NK-92 (cell line): ENCODE measurements around the gene SLC22A4.

ENCODE experiments used
- DNase-seq: peaks from one replicate; lab custom pipeline; 2025; ENCODE audit not compliant: unreplicated experiment; lab: John Stamatoyannopoulos, UW

SLC22A4 gene

DNA sequence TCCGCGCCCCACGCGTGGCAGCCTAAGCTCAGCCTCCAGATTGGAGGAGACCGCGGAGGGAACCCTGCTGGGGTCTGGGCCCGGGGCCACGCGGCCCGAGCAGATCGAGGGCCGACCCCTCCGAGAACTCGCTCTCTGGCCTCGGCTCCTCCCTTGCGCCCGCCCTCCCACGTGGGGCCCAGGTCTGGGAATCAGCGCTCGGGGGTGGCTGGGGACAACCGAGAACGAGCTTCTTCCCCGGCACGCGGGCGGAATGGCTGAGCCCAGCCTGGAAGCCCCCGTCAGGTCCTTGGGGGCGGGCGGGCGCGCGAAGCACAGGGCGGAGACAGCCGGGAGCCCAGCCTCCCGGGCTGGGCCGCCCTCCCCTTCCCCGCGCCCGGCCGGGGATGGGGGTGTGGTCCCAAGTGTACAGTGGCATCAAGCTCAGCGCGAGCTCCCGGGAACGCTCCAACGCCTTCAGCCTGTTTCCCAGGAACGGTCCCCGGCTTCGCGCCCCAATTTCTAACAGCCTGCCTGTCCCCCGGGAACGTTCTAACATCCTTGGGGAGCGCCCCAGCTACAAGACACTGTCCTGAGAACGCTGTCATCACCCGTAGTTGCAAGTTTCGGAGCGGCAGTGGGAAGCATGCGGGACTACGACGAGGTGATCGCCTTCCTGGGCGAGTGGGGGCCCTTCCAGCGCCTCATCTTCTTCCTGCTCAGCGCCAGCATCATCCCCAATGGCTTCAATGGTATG lies at the start of gene SLC22A4:
SLC22A4 (plus strand) TSS at position 403 of the 736 bp plus-strand sequence; CDS start at position 626, 223 bp downstream.
- no peak for DNase-seq

DNA sequence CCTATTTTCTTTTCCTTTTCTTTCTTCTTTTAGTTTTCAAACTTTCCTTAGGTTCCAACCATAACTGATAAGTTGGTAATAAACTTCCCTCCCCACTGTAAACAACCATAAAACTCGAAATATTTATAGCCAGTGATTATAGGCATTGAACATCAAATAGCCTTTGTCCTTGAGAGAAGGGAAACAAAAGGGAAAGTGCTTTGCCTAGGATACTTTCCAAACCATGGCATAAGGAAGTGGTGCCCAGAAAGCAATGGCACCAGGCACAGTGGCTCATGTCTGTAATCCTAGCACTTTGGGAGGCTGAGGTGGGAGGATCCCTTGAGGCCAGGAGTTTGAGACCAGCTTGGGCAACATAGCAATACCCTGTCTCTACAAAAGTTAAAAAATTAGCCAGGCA lies 48.6 kb upstream of the SLC22A4 start:
- DNase-seq = no peak

DNA sequence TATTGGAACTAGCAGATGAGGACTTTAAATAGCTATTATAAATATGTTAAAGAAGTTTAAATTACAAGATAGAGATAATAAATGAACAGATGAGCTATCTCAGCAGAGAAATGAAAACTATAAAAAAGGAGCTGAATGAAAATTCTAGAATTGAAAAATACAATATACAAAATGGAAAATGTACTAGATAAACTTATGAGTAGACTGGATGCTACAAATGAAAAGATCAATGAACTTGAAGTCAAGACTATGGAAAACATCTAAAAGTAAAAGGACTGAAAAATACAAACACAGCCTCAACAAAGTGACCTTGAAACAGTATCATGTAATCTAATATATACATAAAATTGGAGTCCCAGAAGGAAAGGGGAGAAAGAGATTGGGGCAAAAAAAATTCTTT lies 47.4 kb upstream of the SLC22A4 start:
- no peak for DNase-seq

DNA sequence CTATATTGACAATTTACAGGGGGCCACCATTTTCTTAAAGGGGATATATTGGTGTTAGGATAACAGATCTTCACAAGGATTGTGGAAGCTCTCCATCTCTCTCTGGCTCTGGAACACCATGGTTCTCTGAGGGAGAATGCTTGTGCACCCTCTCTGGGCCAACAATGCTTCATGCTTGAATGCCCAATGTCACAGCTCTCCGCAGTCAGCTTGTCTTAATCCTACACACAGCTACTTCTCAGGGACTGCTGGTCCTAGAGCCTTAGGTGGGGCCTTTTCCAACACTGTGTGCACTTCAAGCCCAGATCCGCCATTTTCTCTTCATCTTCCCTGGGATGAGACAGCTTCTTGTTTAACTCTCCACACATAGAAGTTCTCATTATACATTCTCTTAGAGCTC lies 43.6 kb upstream of the SLC22A4 start:
- no peak for DNase-seq

DNA sequence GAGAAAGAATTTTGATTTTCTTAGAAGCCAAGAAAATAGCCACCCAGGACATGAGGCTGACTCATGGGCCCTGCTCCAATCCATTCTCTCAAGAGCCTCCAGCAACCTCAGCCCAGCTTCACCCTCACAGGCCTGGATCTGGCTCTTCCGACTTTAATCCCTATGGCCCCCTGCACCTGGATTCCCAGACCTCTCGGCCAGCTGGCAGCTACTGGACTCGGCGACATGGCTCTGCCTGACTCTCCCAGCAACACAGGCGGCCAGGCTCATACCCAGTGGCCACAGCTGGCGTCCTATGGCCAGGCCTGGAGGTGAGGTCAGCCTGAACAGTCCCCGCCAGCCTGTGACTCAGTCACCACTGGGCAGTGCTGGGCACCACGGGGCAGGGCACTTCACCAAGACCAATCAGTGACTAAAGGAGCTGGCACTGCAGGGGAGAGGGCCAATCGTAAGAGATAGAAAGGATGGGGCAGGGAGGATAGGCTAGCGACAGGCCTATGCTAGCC lies 42.9 kb upstream of the SLC22A4 start:
- DNase-seq = no peak

DNA sequence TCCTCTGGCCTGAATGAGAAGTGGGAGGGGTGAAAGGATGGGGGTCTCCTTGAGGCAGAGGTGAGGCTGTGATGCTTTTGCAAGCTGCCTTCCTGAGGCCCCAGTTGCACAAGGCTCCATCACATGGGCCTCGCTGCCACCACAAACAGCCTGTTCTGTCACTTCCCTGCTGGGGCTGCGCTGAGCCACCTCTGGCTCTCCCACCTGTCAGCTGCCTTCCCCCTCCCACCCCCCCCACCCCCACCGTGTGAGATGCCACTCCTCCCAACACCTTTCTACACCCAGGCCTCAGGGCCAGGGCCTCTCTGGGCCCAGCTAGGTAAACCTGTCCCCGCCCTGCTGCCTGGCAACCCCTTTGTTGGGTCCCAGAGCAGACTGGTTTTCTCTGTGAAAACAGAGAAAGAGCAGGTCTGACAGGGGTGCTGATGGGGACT lies 41.2 kb upstream of the SLC22A4 start:
- no peak for DNase-seq

DNA sequence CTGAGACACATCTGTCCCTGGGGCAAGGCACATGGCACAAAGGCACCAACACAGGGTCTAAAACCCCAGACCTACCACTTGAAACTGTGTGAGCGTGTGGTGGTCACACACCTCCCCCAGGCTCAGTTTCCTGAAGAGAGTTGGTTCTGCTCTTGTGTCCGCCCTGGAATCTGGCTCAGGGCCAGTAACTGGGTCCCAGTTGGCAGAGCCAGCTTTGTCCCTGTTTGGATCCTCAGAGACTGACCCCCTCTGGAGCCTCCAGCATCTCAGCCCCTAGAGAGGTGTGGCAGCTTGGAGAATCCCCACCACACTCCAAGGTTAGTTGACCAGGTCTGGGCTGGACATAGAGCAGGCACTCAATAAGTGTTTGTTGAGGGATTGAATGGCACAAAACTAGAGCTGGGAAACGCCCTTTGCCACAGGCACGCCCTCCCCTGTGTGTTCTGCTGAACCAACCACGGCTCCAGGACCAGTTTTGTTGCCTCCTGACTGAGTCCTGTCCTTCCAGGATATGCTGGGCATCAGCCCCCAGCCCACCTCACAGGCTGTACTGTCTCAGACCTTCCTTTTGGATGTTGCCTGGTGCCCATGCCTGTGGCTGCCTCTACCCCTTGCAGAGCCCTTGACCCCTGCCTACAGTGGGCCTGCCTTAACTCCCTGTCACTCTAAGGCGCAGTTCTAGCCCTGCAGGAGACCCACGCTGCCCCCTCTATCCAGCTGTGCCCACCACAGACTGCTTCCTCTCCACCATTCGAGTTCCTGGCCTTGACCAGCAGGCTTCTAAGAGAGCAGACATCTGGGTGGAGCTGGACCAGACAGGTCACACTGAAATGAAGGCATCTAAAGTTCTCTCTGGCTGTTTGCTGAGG lies 40.5 kb upstream of the SLC22A4 start:
- DNase-seq = no peak

DNA sequence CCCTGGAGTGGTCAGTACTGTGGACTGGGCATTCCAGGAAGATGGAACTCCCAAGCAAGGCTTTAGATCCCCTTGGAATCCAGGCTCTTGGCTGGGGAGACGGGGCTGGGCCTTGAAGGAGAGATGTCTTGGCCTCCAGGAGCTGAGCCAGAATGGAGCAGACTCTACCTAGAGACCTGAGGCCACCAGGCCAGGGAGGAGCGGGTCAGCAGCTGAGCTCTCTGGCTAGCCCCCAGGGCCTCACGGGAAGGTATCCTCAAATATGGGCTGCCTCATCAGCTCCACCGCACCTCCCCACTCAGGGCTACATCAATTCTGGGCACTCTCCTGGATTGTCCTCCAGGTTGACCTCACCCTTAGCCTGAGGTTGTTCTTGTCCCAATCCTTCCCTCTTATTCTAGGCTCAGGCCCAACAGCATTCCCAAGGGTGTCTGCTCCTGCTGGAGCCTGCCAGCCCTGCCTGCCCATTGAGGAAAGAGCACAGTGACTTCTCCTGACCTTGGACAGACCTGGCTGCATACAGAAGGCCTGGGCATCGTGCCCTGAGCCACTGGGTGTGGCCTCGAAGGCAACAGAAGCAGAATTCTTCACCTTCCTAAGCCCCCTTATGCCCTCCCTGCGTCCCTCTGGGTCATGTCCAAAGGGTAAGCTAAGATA lies 39.7 kb upstream of the SLC22A4 start:
- DNase-seq = no peak

DNA sequence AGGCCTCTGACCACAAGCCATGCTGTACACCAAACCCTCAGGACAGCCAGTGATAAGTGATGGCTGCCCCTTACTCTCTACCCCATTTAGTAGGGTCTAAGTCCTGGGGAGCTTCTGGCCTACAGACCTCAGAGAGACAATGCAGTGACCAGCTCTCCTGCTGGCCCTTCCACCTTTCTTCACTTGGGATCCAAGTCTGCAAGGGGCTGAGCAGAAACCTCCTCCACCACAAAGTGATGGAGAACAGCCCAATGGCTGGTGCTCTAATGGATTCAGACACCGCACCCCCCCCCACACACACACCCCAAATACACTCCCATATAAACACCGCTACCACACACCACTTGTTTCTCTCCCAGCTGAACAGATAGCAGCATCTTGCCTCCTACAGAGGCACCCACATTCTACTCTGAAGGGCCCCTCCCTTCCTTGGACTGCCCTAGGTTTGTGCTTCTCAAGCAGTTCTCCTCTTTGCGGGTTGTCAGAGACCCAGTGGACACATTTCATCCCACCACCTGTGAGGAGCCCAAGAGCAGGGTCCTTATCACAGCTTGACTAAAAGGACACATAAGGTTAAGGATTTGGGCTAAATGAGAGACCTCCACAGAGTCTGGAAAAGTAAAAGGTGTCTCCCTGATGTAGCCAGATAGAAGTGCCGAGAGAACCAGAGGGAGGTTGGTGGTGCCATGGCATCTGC lies 38.0 kb upstream of the SLC22A4 start:
- no peak for DNase-seq

DNA sequence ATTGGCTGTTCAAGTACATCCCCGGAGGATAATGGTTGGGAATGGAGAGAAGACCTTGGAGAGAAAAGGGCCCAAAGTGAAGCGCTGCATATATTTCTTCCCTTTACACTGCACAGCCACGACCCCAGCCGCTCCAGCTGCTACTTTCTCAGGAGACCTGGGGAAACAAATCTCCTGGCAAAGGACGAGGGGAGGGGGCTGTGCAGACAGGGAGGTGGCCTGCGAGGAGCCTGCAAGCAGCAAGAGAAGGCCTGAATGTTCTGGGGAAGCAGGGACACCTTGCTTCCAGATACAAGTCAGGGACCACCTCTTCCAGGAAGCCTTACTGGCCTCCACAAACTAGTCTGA lies 37.4 kb upstream of the SLC22A4 start:
- DNase-seq = no peak

DNA sequence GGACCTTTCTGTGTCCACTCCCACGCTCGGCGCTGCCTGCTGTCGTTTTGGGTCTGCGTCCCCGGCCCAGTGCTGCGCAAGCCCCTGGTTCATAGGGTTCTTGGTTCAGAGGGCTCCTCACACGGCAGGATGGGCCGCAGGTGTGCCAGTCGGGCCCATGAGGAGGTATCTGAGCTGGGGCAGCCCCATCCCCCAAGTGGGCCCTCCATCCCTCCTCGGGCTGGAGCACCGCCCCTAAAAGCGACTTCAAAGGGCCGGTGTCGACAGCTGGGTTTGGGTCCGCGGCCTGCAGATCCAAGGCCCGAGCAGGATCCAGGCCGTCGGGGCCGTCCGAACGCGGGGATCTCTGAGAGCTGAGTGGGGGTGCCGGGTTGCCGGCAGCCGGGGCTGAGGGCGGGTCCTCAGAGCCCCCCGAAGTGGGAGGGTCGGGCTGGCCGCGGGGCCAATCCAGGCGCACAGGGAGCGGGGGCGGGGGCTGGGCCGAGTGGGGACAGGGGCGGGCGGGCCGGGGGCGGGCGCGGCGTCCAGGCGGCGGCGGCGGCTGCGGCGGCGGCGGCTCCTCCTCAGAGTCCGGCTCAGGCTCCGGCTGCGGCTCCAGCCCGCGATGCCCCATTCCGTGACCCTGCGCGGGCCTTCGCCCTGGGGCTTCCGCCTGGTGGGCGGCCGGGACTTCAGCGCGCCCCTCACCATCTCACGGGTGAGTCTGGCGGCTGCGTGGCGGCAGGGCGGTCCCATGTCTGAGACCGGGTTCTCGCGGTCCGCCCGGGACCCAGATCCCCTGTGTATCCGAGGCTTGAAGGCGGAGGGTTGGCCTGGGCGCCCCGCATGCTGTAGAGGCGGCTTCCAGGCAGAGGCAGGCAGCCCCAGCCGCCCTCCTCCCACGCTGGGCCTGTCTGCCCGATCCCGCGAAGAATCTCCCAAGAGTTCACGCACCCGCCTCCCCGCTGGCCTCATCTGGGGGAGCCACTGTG lies 36.8 kb upstream of the SLC22A4 start, which contains the start of gene PDLIM4:
PDLIM4 (plus strand) TSS at position 566 of the 971 bp plus-strand sequence; CDS start at position 605, 39 bp downstream.
- no peak for DNase-seq

DNA sequence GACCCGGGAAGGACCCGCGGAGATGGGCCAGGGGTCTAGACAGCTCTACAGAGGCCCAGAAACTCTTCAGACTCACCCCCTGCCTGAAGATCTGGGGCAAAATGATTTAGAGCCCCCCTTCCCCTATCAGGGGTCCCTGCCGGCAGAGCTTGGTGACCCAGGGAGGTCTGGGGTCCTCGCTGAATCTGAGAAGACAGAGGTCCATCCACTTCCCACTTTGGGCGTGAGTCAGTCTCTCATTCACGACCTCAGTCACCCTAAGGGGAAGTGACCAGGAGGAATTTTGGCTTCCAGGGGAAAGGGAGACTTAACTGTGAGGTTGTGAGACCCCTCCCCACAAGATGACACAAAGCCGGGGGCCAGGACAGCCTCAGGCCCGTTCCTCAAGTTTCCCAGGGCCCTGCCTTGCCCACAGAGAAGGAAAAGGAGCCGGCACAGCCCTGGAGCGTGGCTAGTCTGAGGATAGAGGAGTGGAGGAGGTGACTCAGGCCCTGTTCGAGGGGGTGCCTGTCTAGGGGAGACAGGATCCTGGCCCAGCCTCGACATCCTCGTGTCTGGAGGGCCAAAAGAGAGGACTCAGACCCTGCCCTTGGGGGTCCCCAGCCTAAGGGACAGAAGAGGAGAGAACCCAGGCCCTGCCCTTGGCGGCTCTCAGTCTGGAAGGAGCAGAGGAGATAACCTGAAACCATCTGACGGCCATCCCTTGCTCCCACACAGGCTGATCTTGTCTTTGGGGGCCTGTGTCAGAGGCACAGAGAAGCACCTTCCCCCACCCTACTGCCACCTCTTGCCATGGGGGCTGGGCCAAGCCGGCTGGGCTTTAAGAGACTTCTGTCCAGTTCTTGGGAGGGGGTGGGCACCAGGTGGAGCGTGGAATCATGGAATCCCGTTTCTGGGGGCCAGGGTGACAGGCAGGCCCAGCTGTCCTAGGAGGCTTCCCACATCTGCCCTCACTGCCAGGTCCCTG lies 35.8 kb upstream of the SLC22A4 start:
- no peak for DNase-seq

DNA sequence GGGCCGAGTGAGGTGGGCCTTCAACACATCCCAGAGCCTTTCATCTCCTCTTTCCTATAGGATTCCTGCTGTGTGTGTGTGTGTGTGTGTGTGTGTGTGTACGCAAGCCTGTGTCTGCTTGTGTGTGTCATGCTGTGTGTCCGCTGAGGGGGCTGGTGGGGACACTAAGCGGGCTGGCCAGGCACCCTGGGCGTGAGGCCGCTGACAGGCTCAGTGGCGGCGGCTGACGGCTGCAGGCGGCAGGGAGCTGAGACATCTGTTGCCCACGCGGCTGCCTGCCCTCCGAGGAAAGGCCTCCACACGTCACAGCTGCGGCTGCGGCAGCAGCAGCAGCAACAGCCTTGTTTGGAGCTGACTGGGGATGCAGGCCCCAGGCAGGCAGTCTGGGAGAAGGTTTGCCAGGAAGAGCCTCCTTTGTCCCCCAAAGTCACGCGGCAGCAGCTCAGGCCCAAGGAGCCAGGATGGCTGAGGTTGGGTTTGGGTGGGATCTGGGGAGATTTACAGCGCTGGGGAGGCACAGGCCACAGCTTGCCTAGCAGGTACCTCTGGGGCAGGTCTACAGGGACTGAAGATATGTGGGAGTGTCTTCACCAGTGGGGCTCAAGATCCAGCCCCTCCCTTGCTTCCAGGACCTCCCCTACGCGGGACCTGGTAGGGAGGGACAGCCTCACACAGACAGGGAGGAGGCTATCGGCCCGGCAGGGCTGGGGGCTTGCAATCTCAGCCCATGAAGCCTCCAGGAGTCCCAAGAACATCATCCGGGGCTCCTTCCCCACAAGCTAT lies 34.9 kb upstream of the SLC22A4 start:
- no peak for DNase-seq

DNA sequence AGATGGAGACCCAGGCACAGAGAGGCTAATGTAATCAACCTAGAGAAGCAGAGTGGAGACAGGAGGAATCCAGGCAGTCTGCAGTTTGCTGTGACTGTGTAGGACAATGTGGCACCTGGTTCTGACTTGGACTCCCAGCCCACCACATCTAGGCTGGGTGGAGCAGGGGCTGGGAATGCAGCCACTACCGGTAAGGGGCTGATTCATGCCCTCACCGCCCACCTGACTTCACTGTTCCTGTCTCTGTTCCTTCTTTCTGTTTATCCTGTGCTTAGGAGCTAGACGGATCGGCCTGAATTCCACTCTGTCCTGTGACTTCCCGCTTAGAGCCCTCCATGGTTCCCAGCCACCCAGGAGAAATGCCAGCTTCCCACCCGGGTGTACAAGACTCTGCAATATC lies 34.1 kb upstream of the SLC22A4 start:
- DNase-seq = no peak

DNA sequence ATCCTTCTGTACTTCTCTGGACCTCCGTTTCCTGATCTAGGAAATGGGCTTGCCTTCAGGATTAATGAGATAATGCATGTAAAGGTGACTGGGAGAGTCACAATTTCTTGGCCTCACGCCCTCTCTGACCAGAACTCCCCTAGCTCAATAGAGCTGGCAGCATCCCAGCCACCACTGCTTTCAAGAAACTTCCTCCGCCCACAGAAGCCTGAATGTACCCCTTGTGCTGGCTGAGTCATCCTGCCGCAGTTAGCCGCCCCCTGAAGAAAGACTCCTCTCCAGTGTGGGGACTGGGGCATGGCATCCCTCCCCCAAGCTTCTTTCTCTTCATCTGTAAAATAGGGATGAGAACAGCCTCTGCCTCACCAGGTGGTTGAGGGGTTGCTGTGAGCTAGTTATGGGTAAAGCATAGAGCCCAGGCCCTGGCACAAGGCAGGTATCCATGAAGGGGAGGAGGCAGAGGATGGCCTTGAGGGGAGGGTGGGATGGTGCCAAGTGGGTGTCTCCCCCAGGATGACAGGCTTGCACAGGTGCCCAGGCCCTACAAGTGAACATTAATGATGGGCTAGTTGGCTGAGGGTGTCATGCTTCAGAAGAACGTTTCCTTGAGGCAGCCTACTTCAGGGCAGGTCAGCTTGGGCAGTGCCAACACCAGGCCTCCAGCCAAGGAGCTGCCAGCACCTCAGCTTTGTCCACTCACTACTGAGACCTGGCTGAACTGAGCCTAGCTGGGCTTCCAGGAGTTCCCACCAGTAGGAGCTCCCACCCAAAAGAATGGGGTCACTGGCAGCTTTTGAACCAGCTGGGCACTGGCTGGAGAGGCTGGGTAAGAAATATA lies 33.3 kb upstream of the SLC22A4 start:
- DNase-seq = no peak

DNA sequence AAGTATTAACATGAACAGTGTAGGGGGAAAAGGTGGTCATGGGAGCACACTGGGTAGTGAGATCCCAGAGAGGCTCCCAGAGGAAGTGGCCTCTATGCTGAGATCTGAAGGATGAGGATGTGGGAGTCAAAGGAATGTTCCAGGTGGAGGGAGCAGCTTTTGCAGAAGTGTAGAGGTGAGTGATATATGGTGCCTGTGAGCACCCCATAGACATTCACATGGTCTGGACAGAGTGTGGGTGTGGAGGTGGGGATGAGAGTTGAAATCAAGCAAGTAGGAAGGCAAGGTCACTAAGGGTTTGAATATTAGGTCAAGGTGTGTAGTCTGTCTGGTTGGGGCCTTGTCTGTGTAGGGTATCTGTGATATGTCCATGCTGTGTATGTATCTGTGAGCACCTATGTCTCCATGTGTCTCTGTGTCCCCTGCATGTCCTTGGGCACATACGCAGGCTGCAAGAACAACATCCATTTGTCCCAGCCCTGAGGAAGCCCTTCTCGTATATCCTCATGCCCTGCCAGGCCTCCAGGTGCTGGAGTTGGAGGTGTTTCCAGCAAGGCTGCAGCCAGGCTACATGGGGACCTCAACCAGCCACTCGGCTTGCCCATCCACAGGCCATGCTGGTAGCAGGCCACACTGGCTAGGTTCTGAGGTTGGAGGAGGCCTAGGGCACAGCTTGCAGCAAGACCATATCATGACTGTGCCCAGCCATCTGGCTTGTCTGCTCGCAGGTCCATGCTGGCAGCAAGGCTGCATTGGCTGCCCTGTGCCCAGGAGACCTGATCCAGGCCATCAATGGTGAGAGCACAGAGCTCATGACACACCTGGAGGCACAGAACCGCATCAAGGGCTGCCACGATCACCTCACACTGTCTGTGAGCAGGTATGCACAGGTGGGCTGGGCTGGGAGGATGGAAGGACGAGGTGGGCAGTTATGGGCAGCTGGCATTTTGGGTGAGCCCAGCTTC lies 32.0 kb upstream of the SLC22A4 start:
- DNase-seq = no peak
